OCI-LY1 (cell line): ENCODE data around the gene CORIN.

ENCODE experiments used
- CTCF ChIP-seq: fragments of 200-600 bp; sonication (generic), shearing (Covaris generic); IDR thresholded peaks from 2 replicates; pipeline ENCODE4 v1.5.1; 2017; ENCODE audit warnings: mild to moderate bottlenecking, antibody characterized with exemption, low read length, moderate library complexity, mixed read lengths
- EZH2 ChIP-seq: fragments of 200-600 bp; sonication (generic), shearing (Covaris generic); IDR thresholded peaks from 2 replicates; pipeline ENCODE4 v1.8.0; 2017; ENCODE audit warnings: borderline replicate concordance, mixed run types, mild to moderate bottlenecking, antibody characterized with exemption, low read length, moderate library complexity, mixed read lengths

GRCh38 chr4:47837908-47838294 is at the start of gene CORIN:
- no peak for TF ChIP-seq CTCF
- no peak for TF ChIP-seq EZH2
